NCI-H460 (cell line): ENCODE measurements around the gene GCH1. TPM values are rescaled to one million over a fixed set of nuclear protein-coding genes. Genes with fewer than 3 reads are reported as not detected.
"Not testable (repeated sequence)": the region's sequence is repeated elsewhere in the genome, so short reads cannot be mapped to it uniquely, and the experiment has no call there.

Experiments used
- DNase-seq: peaks from one replicate; pipeline ENCODE4 v3.0.0-alpha.2; 2016; ENCODE audit warnings: low read depth; ENCODE audit errors: extremely low read depth
- total RNA-seq: library from RNA; depleted of rRNA; stranded (reverse); fragments of >200 nt; shearing (Covaris generic); gene quantifications from 2 replicates; pipeline ENCODE4 v1.2.3, GENCODE V29; 2014

GCH1 gene
- total RNA-seq, 1 experiment from 2014 or later = 15.2 TPM

GRCh38 chr14:54909817-54910558 is 7.4 kb upstream of the GCH1 start:
- no peak for DNase-seq

GRCh38 chr14:54908973-54909372 is 6.3 kb upstream of the GCH1 start:
- DNase-seq = not testable (repeated sequence)

GRCh38 chr14:54908190-54908589 is 5.6 kb upstream of the GCH1 start:
- DNase-seq = no peak

- no peak for DNase-seq
These were observed 3.4 kb upstream of the GCH1 start for GRCh38 chr14:54906075-54906474.

GRCh38 chr14:54902143-54902520 is 494 bp downstream of the GCH1 start:
- DNase-seq = peak; percentile 44

- DNase-seq = no peak
These were observed 1.1 kb downstream of the GCH1 start for GRCh38 chr14:54901380-54902142.

GRCh38 chr14:54899573-54899972 is 3.1 kb downstream of the GCH1 start:
- DNase-seq = no peak

- not testable (repeated sequence) for DNase-seq
These were observed 4.6 kb downstream of the GCH1 start for GRCh38 chr14:54897809-54898555.

- DNase-seq = no peak
These were observed 6.9 kb downstream of the GCH1 start for GRCh38 chr14:54895683-54896082.

- no peak for DNase-seq
These were observed 7.6 kb downstream of the GCH1 start for GRCh38 chr14:54894995-54895394.

GRCh38 chr14:54893151-54893760 is 9.4 kb downstream of the GCH1 start:
- DNase-seq = peak; percentile 59

GRCh38 chr14:54891471-54892245 is 11.0 kb downstream of the GCH1 start:
- DNase-seq = no peak

- no peak for DNase-seq
These were observed 11.8 kb downstream of the GCH1 start for GRCh38 chr14:54890788-54891187.

GRCh38 chr14:54889919-54890318 is 12.7 kb downstream of the GCH1 start:
- DNase-seq = no peak

- DNase-seq = no peak
These were observed 20.1 kb downstream of the GCH1 start for GRCh38 chr14:54882521-54882920.

- no peak for DNase-seq
These were observed 20.7 kb downstream of the GCH1 start for GRCh38 chr14:54881761-54882401.

GRCh38 chr14:54881235-54881760 is 21.3 kb downstream of the GCH1 start:
- no peak for DNase-seq

GRCh38 chr14:54877703-54878021 is 25.0 kb downstream of the GCH1 start:
- no peak for DNase-seq

GRCh38 chr14:54877015-54877702 is 25.5 kb downstream of the GCH1 start:
- no peak for DNase-seq
